Muscle of back (tissue), 13 donors: Measurements from ENCODE around the gene CD4. TPM values are rescaled to one million over a fixed set of nuclear protein-coding genes. Genes with fewer than 3 reads are reported as not detected.
"Not testable (repeated sequence)": the region's sequence is repeated elsewhere in the genome, so short reads cannot be mapped to it uniquely, and the experiment has no call there.

ENCODE experiments used
- DNase-seq, 3 donors: peaks; one replicate each; pipeline versions ENCODE4 v3.0.0 to v3.0.0-alpha.2; 2013
- long read RNA-seq, 9 donors: transcript quantifications; one replicate each; lab custom pipeline, GENCODE V29; 2026
- polyA plus RNA-seq, 10 donors: library from polyadenylated mRNA; unstranded; fragments of 120-200 nt; gene quantifications; one replicate each; pipeline ENCODE4 v1.2.1, GENCODE V29; 2013; ENCODE audit not compliant: insufficient read length in 10 of 10

The CD4 gene
- 10 to 100 TPM in 2 of 10 donors, 1 to 10 TPM in 8; 5.9 to 15.5 (median 7.7) TPM for polyA plus RNA-seq
- long read RNA-seq, donor 1, partial matches to known transcripts = 0 of 2 reads
- long read RNA-seq, donor 1, other reads (novel, unspliced or antisense) = 0 of 2 reads
- long read RNA-seq, donor 2, partial matches to known transcripts = 0 of 1 reads
- long read RNA-seq, donor 2, other reads (novel, unspliced or antisense) = 0 of 1 reads
- long read RNA-seq, donor 3 = 0 reads
- long read RNA-seq, donor 4, partial matches to known transcripts = 0 of 1 reads
- long read RNA-seq, donor 4, other reads (novel, unspliced or antisense) = 0 of 1 reads
- long read RNA-seq, donor 5, partial matches to known transcripts = 0 of 2 reads
- long read RNA-seq, donor 5, other reads (novel, unspliced or antisense) = 0 of 2 reads
- long read RNA-seq, donor 6, partial matches to known transcripts = 0 of 4 reads
- long read RNA-seq, donor 6, other reads (novel, unspliced or antisense) = 0 of 4 reads
- long read RNA-seq, donor 7 = 0 reads
- long read RNA-seq, donor 8 = 0 reads
- long read RNA-seq, donor 9 = 0 reads

- peak in 2 of 3 donors; percentile 38 to 57 for DNase-seq
Observed at GRCh38 chr12:6788972-6789924, at the start of gene CD4. TSS of gene CD4 (plus strand) at chr12:6789528. CDS start at chr12:6800139, 10,611 bp downstream.

DNA sequence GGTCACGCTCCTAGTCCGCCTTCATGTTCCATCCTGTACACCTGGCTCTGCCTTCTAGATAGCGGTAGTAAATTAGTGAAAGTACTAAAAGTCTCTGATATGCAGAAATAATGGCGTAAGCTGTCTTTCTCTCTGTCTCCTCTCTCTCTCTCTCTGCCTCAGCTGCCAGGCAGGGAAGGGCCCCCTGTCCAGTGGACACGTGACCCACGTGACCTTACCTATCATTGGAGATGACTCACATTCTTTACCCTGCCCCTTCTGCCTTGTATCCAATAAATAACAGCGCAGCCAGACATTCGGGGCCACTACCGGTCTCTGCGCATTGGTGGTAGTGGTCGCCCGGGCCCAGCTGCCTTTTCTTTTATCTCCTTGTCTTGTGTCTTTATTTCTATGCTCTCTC lies 47.2 kb upstream of the CD4 start:
- not testable (repeated sequence) for DNase-seq

GRCh38 chr12:6742834-6743233 lies 46.5 kb upstream of the CD4 start:
- no peak for DNase-seq

DNA sequence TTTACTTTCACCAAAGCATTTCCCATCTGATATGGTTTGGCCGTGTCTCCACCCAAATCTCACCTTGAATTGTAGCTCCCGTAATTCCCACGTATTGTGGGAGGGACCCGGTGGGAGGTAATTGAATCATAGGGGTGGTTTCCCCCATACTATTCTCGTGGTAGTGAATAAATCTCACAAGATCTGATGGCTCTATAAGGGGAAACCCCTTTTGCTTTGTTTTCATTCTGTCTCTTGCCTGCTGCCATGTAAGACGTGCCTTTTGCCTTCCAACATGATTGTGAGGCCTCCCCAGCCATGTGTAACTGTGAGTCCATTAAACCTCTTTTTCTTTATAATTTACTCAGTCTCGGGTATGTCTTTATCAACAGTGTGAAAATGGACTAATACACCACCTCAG lies 46.0 kb upstream of the CD4 start:
- not testable (repeated sequence) for DNase-seq

- peak in 1 of 3 donors; percentile 38 for DNase-seq
Observed at GRCh38 chr12:6745741-6746525, 43.4 kb upstream of the CD4 start.

GRCh38 chr12:6747216-6747615 lies 42.1 kb upstream of the CD4 start:
- DNase-seq = no peak

DNA sequence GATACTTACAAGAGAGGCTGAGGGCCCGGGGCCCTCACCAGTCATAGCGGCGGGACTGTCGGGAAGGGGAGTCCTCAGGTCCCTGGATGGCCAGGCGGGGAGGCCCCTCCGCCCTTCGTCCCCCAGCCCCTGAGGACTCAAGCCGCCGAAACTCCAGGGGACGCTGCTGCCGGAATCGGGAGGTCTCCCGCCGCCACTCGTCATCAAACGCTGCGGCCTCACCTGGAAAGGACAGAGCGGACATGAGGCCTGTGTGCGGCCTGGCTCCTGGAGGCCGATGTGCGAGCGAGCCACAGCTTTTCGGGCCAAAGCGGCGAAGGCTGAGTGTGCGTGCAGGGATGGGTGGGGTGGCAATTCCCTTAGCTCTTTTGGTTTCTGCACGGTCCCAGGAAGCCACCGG lies 40.6 kb upstream of the CD4 start:
- DNase-seq = no peak

GRCh38 chr12:6750506-6750905 lies 38.8 kb upstream of the CD4 start:
- DNase-seq = no peak

GRCh38 chr12:6751767-6752166 lies 37.6 kb upstream of the CD4 start:
- DNase-seq = no peak

DNA sequence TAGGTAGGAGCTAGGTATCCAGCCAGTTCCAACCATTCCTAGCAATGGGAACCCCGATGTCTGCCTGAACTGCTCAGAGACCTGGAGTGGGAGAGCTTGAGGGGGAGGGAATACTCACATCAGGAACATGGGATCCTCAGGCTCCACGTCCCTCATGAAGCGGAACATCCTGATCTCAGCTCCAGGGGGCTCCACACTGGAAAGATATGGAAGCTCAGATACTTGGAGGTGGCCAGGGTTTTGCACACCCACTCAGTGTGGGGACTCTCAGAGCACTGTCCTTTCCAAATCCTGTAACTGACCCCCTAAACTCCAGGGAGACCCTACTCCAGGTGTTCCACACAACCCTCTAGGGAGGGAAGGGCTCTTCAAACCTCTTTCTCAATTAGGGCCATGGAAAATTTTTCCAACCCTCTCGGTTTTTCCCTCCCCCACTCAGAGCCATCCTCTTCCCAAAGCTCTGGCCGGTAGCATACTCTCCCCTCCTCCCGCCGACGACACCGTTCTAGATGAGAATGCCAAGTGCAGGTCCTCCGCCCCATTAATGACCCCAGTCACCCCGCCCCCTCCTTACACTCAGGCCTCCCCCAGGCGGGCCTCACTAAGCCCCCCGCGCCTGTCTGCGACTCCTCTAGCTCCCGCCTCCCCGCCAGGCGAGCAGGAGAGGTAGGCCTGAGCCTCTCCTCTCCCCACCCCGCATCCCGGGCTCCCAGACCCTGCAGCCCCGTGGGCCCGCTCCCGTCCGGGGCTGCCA lies 37.0 kb upstream of the CD4 start:
- DNase-seq = peak in 1 of 3 donors; percentile 83

DNA sequence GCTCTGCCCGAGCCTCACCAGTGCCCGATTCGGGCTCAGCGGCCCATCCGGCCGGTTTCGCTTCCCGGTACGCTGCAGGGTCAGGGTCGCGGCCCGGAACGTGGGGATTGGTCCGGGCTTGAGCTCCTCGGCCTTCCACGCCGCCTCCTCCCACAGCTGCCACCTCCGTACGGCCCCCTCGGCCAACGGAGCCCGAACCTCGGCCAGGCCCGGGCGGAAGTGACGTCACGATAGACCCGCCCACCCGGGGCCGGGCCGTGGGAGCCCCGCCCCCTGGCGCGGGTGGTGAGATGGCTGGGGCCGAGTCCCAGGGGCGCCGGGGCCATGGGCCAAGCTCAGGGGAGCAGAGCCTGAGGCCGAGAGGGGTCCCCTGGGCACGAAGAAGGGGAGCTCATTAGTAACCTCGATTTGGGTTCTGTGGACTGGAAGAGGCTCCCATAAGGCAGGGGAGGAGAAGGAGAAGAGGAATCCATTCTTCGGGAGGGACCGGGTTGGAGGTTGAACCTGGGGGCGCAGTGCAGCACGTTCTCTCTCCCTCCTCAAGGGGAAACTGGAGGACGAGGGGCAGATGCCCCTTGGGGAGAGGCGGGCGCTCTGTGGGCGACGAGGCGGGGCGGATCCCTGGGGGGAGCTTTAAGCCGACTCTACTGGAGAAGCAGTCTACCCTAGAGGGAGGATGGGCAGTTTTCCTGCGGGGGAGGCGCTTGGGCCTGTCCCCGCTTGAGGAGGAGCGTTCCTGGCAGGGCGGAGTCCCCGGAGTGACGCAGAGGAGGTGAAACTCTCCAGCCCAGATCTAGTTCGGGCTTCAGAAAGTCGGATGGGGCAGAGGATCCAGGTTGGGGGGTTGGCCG lies 36.2 kb upstream of the CD4 start, which contains the start of gene MLF2:
Gene MLF2, minus strand, starts transcription at position 221 of the 851 bp plus-strand sequence. CDS start 807 bp downstream, outside the sequence.
- DNase-seq = peak; percentile 99

DNA sequence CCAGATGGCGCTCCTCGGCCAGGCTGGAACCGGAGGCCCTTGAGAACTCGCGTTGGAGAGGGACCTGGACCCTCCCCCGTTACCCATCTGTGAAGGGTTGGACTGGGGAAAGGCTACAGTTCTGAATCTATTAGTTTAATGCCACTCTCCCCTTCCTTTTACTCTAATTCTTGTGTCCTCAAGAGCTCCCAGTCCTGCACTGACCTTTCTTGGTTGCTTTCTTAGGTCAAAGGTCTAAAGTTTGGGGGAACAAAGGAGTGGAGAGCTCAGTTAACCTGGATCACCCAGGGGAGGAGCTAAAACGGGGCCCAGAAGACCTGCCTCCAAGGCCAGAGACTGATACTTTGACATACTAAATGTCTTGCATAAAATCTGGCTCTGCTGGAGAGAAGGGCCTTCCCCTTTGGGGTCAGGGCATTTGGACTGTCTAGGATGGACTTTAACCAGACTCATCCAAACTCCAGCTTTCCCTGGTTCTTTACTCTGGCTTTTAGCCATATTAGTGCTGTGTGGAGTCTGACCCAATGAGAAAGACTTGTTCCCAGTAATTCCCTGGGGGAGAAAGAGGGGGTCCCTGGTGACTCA lies 35.5 kb upstream of the CD4 start:
- DNase-seq = no peak

GRCh38 chr12:6754411-6754810 lies 34.9 kb upstream of the CD4 start:
- peak in 1 of 3 donors; percentile 18 for DNase-seq

DNA sequence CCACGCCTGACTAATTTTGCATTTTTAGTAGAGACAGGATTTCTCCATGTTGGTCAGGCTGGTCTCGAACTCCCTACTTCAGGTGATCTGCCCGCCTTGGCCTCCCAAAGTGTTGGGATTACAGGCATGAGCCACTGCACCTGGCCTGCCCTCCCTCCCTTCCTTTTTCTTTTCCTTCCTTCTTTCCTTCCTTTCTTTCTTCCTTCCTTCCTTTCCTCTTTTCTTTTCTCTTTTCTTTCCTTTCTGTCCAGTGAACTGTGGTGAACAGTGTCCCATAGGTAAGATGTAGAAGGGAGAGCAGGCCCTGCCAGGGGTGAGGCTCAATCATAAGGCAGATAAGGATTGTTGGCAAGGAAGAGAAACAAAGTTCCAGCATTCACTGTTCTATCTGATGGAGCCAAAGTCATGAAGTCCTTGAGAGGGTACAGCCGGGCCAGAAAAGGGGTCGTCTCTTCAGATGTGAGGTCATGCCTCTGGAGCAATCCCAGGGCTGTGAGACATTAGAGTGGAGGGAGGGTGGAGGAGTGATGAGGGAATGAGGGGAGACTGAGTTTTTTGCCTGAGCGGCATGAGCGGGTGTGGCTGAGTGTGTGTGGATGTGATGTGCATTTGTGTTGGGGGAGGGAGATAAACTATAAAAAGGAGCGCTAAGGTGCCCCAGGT lies 32.2 kb upstream of the CD4 start:
- DNase-seq = no peak

- peak in 1 of 3 donors; percentile 45 for DNase-seq
Observed at GRCh38 chr12:6758506-6759095, 30.7 kb upstream of the CD4 start.

DNA sequence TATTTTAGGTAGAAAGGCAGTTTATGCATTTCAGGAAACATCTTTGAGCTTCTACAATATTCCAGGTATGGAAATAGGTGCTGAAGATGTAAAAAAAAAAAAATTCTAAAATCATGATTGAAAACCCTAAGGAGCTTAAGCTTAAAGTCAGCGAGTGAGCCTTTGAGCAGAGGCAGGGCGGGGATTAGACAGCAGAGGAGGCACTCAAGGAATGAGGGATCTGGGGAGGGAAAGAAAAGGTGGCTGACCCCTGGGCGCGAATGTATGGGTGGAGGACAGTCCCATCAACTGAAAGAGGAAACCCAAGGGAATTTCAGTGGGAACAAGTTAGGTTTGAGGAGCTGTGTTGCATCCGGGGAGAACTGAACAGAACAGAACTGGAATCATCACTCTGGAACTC lies 29.6 kb upstream of the CD4 start:
- DNase-seq = no peak

GRCh38 chr12:6763380-6763779 lies 25.9 kb upstream of the CD4 start:
- no peak for DNase-seq
